Cardiac muscle cell (in vitro differentiated cells and primary cell): ENCODE results near the gene TRAF1. TPM values are rescaled to one million over a fixed set of nuclear protein-coding genes. Genes with fewer than 3 reads are reported as not detected.

ENCODE experiments used
- DNase-seq, 2 donors: peaks; one replicate each; pipeline versions ENCODE4 v3.0.0 to v3.0.0-alpha.2; 2010 to 2017; ENCODE audit warnings: low read depth in 1 of 2, low spot score in 1 of 2
- H3K27ac ChIP-seq: fragments of 200-600 bp; sonication (generic); 2 replicates; pipeline ENCODE4 v1.5.1; 2016
- H3K27me3 ChIP-seq: fragments of 200-600 bp; sonication (generic); 2 replicates; pipeline ENCODE4 v1.6.0; 2016; ENCODE audit warnings: control low read depth
- H3K36me3 ChIP-seq: fragments of 200-600 bp; sonication (generic); 2 replicates; pipeline ENCODE4 v1.5.1; 2016; ENCODE audit warnings: control low read depth
- H3K4me1 ChIP-seq: fragments of 200-600 bp; sonication (generic); 2 replicates; pipeline ENCODE4 v1.8.1; 2017; ENCODE audit warnings: low read depth, mild to moderate bottlenecking, mixed run types
- H3K4me3 ChIP-seq: fragments of 200-600 bp; sonication (generic); 2 replicates; pipeline ENCODE4 v1.5.1; 2016; ENCODE audit warnings: mild to moderate bottlenecking
- H3K9me3 ChIP-seq: fragments of 200-600 bp; sonication (generic); 2 replicates; pipeline ENCODE4 v1.5.1; 2017; ENCODE audit warnings: low read depth, mild to moderate bottlenecking, control low read depth
- CTCF ChIP-seq: IDR thresholded peaks from 2 replicates; pipeline ENCODE4 v1.5.1; 2012; ENCODE audit warnings: low read depth, mild to moderate bottlenecking, low read length
- polyA plus RNA-seq: library from polyadenylated mRNA; unstranded; fragments of >200 nt; fragmentation: Nextera tagmentation; extraction: Ambion mirVana; gene quantifications from 2 replicates; pipeline ENCODE4 v1.2.1, GENCODE V29; 2016
- total RNA-seq: library from RNA; depleted of rRNA; stranded (reverse); fragments of >200 nt; gene quantifications from 2 replicates; pipeline ENCODE4 v1.2.3, GENCODE V29; 2016

TRAF1 gene
- total and polyA plus RNA-seq, 2 experiments from 2014 or later, result 3.5 to 7.5 TPM

DNA sequence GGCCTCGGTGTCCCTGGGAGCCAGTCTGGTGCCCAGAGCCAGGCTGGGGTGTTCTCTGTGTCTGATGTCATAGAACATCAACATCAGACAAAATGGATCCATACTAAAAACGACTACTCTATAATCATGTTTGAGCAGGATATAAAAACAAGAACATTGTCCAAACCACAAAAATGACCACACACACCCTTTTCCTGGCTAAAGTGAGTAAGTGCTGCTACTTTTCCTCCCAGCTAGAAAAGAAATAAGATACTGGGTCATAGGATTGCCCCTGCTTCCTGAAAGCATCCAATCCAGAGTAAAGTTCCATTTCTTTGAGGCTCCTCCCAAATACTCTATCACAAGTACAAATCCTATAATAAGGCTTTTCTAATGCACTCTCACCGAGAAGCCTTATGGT is 19.7 kb upstream of the TRAF1 start:
- no peak for TF ChIP-seq CTCF
- H3K27me3 ChIP-seq, result no peaks in the 10 kb centered on the region
- no peaks in the 10 kb centered on the region for H3K4me1 ChIP-seq
- H3K4me3 ChIP-seq, result no peak overlapping the region
- DNase-seq, result peak in 1 of 2 donors; percentile 63
- H3K27ac ChIP-seq, result no peak overlapping the region
- H3K9me3 ChIP-seq, result no peaks in the 10 kb centered on the region
- no peaks in the 10 kb centered on the region for H3K36me3 ChIP-seq

DNA sequence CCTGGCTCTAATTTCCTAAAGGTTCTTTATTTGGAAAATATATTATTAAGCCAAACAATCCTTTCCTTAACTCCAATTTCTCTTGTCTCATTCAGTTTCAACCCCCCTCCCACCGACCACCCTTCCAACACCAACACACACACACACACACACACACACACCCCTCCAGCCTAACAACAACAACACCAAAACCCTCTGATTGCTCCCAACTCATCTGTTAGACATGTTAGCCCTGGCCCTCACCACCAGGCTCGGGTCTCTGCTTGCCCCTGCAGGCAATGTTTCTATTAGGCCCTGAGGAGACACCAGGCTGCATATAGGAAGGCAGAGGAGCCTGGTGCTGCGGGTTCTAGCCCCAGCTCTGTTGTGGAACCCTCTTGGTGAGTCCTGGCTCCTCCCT is 18.4 kb upstream of the TRAF1 start:
- TF ChIP-seq CTCF, result no peak
- no peak for DNase-seq
- no peaks in the 10 kb centered on the region for H3K4me1 ChIP-seq
- H3K27me3 ChIP-seq, result no peaks in the 10 kb centered on the region
- no peak overlapping the region for H3K4me3 ChIP-seq
- no peaks in the 10 kb centered on the region for H3K36me3 ChIP-seq
- H3K9me3 ChIP-seq, result no peaks in the 10 kb centered on the region
- H3K27ac ChIP-seq, result no peak overlapping the region

- Histone ChIP-seq H3K9me3 (no peaks in the 10 kb centered on the region), H3K36me3 (no peaks in the 10 kb centered on the region), H3K27me3 (no peaks in the 10 kb centered on the region), H3K4me3 (no peak overlapping the region), H3K4me1 (no peaks in the 10 kb centered on the region), H3K27ac (no peak overlapping the region)
- TF ChIP-seq CTCF, result no peak
- DNase-seq, result no peak
These were observed 17.8 kb upstream of the TRAF1 start for GRCh38 chr9:120944434-120944843.

GRCh38 chr9:120942186-120943001 is 15.8 kb upstream of the TRAF1 start:
- H3K9me3 ChIP-seq, result no peaks in the 10 kb centered on the region
- no peak overlapping the region for H3K27ac ChIP-seq
- no peak for TF ChIP-seq CTCF
- peaks cover 5% of the 10 kb centered on the region for H3K4me1 ChIP-seq
- H3K36me3 ChIP-seq, result no peaks in the 10 kb centered on the region
- no peaks in the 10 kb centered on the region for H3K27me3 ChIP-seq
- no peak overlapping the region for H3K4me3 ChIP-seq
- peak in 1 of 2 donors; percentile 33 for DNase-seq

DNA sequence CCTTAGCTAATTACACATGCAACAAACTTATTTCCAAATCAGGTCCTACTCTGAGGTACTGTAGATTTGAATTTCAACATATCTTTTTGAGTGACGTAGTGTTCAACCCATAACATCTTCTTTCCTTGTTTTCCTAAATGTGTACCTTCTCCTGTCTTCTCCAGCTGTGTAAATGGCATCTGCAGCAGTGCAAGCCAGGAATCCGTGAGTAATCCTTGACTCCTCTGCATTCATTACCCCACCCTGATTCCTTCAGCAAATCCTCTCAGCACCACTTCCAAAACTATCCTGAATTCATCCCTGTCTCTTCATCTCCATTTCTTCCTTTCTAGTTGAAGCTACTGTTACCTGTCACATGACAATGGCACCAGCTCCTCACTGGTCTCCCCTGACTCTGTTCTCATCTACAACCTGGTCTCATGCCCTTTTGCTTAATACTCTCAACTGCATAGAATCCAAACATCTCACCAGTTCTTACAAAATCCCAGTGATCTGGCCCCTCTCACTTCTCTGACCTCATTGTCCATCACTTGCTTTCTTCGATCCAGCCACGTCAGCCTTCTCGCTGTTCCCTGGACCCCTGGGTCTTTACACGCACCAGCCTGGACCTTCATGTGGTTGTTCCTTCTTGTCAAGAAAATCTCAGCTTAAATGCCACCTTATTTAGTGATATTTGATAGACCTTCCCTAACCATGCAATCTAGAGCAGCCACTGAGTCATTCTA is 14.6 kb upstream of the TRAF1 start:
- no peaks in the 10 kb centered on the region for H3K9me3 ChIP-seq
- no peaks in the 10 kb centered on the region for H3K36me3 ChIP-seq
- no peak overlapping the region for H3K27ac ChIP-seq
- DNase-seq, result peak in 1 of 2 donors; percentile 58
- H3K4me1 ChIP-seq, result peaks cover 9% of the 10 kb centered on the region
- H3K27me3 ChIP-seq, result no peaks in the 10 kb centered on the region
- H3K4me3 ChIP-seq, result no peak overlapping the region
- TF ChIP-seq CTCF, result no peak
